HL-60 (cell line): Measurements from ENCODE around the gene EPB41L4B.

Experiments used
- CTCF ChIP-seq: IDR thresholded peaks from one replicate; pipeline ENCODE4 v1.5.1; 2011; ENCODE audit warnings: low read length, control low read depth, inconsistent platforms; ENCODE audit not compliant: insufficient read depth
- GABPA ChIP-seq: IDR thresholded peaks from 2 replicates; pipeline ENCODE4 v1.6.1; 2012; ENCODE audit warnings: low read depth

GRCh38 chr9:109122726-109123621 is 197.9 kb downstream of the EPB41L4B start:
- TF ChIP-seq CTCF, result no peak
- no peak for TF ChIP-seq GABPA
